Measurements from ENCODE around the gene ARHGEF38.

ARHGEF38 gene

GRCh38 chr4:105560421-105560848 is 8.0 kb downstream of the ARHGEF38 start:
- H3K27ac ChIP-seq (ENCODE audit: low read depth, low read length), result no peak overlapping the region
- H3K9ac ChIP-seq (ENCODE audit: low read depth, low read length), result no peak overlapping the region
- peaks cover 78% of the 10 kb centered on the region for H3K27me3 ChIP-seq (ENCODE audit: control insufficient read depth, insufficient read depth, low read length)

GRCh38 chr4:105563352-105563751 is 10.9 kb downstream of the ARHGEF38 start:
- H3K27me3 ChIP-seq (ENCODE audit: control insufficient read depth, insufficient read depth, low read length), result peaks cover 49% of the 10 kb centered on the region
- H3K9me3 ChIP-seq (ENCODE audit: control insufficient read depth, insufficient read depth, low read length), result no peaks in the 10 kb centered on the region
- H3K27ac ChIP-seq (ENCODE audit: low read depth, low read length), result no peak overlapping the region
- H3K4me1 ChIP-seq (ENCODE audit: control insufficient read depth, insufficient read depth, low read length), result 0 out of 2 replicates have a peak, but pooled peaks cover under 1% of the 10 kb centered on the region
- no peak overlapping the region for H3K4me3 ChIP-seq (ENCODE audit: low read depth, low read length)
- no peaks in the 10 kb centered on the region for H3K36me3 ChIP-seq (ENCODE audit: control insufficient read depth, insufficient read depth, low read length)
- H3K9ac ChIP-seq (ENCODE audit: low read depth, low read length), result no peak overlapping the region

More at GRCh38 chr4:105560421-105560848, 8.0 kb downstream of the ARHGEF38 start:
- Histone ChIP-seq H3K9me3 (ENCODE audit: control insufficient read depth, insufficient read depth, low read length) (no peaks in the 10 kb centered on the region), H3K4me3 (ENCODE audit: low read depth, low read length) (no peak overlapping the region), H3K36me3 (ENCODE audit: control insufficient read depth, insufficient read depth, low read length) (no peaks in the 10 kb centered on the region), H3K4me1 (ENCODE audit: control insufficient read depth, insufficient read depth, low read length) (peaks cover 26% of the 10 kb centered on the region)

GRCh38 chr4:105568584-105568983 is 16.2 kb downstream of the ARHGEF38 start:
- Histone ChIP-seq H3K4me3 (ENCODE audit: low read depth, low read length) (no peak overlapping the region), H3K4me1 (ENCODE audit: control insufficient read depth, insufficient read depth, low read length) (no peaks in the 10 kb centered on the region), H3K36me3 (ENCODE audit: control insufficient read depth, insufficient read depth, low read length) (no peaks in the 10 kb centered on the region), H3K27me3 (ENCODE audit: control insufficient read depth, insufficient read depth, low read length) (peaks cover 3% of the 10 kb centered on the region), H3K9ac (ENCODE audit: low read depth, low read length) (no peak overlapping the region), H3K9me3 (ENCODE audit: control insufficient read depth, insufficient read depth, low read length) (no peaks in the 10 kb centered on the region), H3K27ac (ENCODE audit: low read depth, low read length) (no peak overlapping the region)

- H3K4me1 ChIP-seq (ENCODE audit: control insufficient read depth, insufficient read depth, low read length), result no peaks in the 10 kb centered on the region
- H3K27me3 ChIP-seq (ENCODE audit: control insufficient read depth, insufficient read depth, low read length), result no peaks in the 10 kb centered on the region; the same call in 1 of the 2 replicates
- H3K9ac ChIP-seq (ENCODE audit: low read depth, low read length), result no peak overlapping the region
- no peak overlapping the region for H3K27ac ChIP-seq (ENCODE audit: low read depth, low read length)
- H3K36me3 ChIP-seq (ENCODE audit: control insufficient read depth, insufficient read depth, low read length), result no peaks in the 10 kb centered on the region
- H3K9me3 ChIP-seq (ENCODE audit: control insufficient read depth, insufficient read depth, low read length), result no peaks in the 10 kb centered on the region
- H3K4me3 ChIP-seq (ENCODE audit: low read depth, low read length), result no peak overlapping the region
Measured at GRCh38 chr4:105569057-105569865, 16.8 kb downstream of the ARHGEF38 start.

GRCh38 chr4:105569866-105570236 is 17.4 kb downstream of the ARHGEF38 start:
- H3K9ac ChIP-seq (ENCODE audit: low read depth, low read length), result no peak overlapping the region
- H3K36me3 ChIP-seq (ENCODE audit: control insufficient read depth, insufficient read depth, low read length), result no peaks in the 10 kb centered on the region
- no peak overlapping the region for H3K4me3 ChIP-seq (ENCODE audit: low read depth, low read length)
- no peak overlapping the region for H3K27ac ChIP-seq (ENCODE audit: low read depth, low read length)
- H3K9me3 ChIP-seq (ENCODE audit: control insufficient read depth, insufficient read depth, low read length), result no peaks in the 10 kb centered on the region
- H3K4me1 ChIP-seq (ENCODE audit: control insufficient read depth, insufficient read depth, low read length), result no peaks in the 10 kb centered on the region
- no peaks in the 10 kb centered on the region; the same call in 1 of the 2 replicates for H3K27me3 ChIP-seq (ENCODE audit: control insufficient read depth, insufficient read depth, low read length)

GRCh38 chr4:105572296-105572695 is 19.9 kb downstream of the ARHGEF38 start:
- Histone ChIP-seq H3K9me3 (ENCODE audit: control insufficient read depth, insufficient read depth, low read length) (no peaks in the 10 kb centered on the region), H3K9ac (ENCODE audit: low read depth, low read length) (no peak overlapping the region), H3K27ac (ENCODE audit: low read depth, low read length) (no peak overlapping the region), H3K4me1 (ENCODE audit: control insufficient read depth, insufficient read depth, low read length) (no peaks in the 10 kb centered on the region), H3K4me3 (ENCODE audit: low read depth, low read length) (no peak overlapping the region), H3K36me3 (ENCODE audit: control insufficient read depth, insufficient read depth, low read length) (no peaks in the 10 kb centered on the region), H3K27me3 (ENCODE audit: control insufficient read depth, insufficient read depth, low read length) (no peaks in the 10 kb centered on the region)

GRCh38 chr4:105586638-105587328 is 34.4 kb downstream of the ARHGEF38 start:
- H3K27me3 ChIP-seq (ENCODE audit: control insufficient read depth, insufficient read depth, low read length), result no peaks in the 10 kb centered on the region
- no peak overlapping the region for H3K9ac ChIP-seq (ENCODE audit: low read depth, low read length)
- 0 out of 2 replicates have a peak, but pooled peaks cover 2% of the 10 kb centered on the region for H3K4me1 ChIP-seq (ENCODE audit: control insufficient read depth, insufficient read depth, low read length)
- no peak overlapping the region for H3K27ac ChIP-seq (ENCODE audit: low read depth, low read length)
- H3K4me3 ChIP-seq (ENCODE audit: low read depth, low read length), result no peak overlapping the region
- no peaks in the 10 kb centered on the region for H3K9me3 ChIP-seq (ENCODE audit: control insufficient read depth, insufficient read depth, low read length)
- H3K36me3 ChIP-seq (ENCODE audit: control insufficient read depth, insufficient read depth, low read length), result no peaks in the 10 kb centered on the region

- Histone ChIP-seq H3K4me1 (ENCODE audit: control insufficient read depth, insufficient read depth, low read length) (0 out of 2 replicates have a peak, but pooled peaks cover 2% of the 10 kb centered on the region), H3K27ac (ENCODE audit: low read depth, low read length) (no peak overlapping the region), H3K4me3 (ENCODE audit: low read depth, low read length) (no peak overlapping the region)
Measured at GRCh38 chr4:105587841-105588240, 35.4 kb downstream of the ARHGEF38 start.

GRCh38 chr4:105588252-105588651 is 35.8 kb downstream of the ARHGEF38 start:
- Histone ChIP-seq H3K27ac (ENCODE audit: low read depth, low read length) (no peak overlapping the region), H3K27me3 (ENCODE audit: control insufficient read depth, insufficient read depth, low read length) (no peaks in the 10 kb centered on the region), H3K9me3 (ENCODE audit: control insufficient read depth, insufficient read depth, low read length) (no peaks in the 10 kb centered on the region), H3K9ac (ENCODE audit: low read depth, low read length) (no peak overlapping the region), H3K4me3 (ENCODE audit: low read depth, low read length) (no peak overlapping the region), H3K36me3 (ENCODE audit: control insufficient read depth, insufficient read depth, low read length) (no peaks in the 10 kb centered on the region), H3K4me1 (ENCODE audit: control insufficient read depth, insufficient read depth, low read length) (0 out of 2 replicates have a peak, but pooled peaks cover 2% of the 10 kb centered on the region)

More at GRCh38 chr4:105587841-105588240, 35.4 kb downstream of the ARHGEF38 start:
- H3K9ac ChIP-seq (ENCODE audit: low read depth, low read length), result no peak overlapping the region
- no peaks in the 10 kb centered on the region for H3K36me3 ChIP-seq (ENCODE audit: control insufficient read depth, insufficient read depth, low read length)
- no peaks in the 10 kb centered on the region for H3K27me3 ChIP-seq (ENCODE audit: control insufficient read depth, insufficient read depth, low read length)
- no peaks in the 10 kb centered on the region for H3K9me3 ChIP-seq (ENCODE audit: control insufficient read depth, insufficient read depth, low read length)

GRCh38 chr4:105591573-105591972 is 39.2 kb downstream of the ARHGEF38 start:
- H3K9ac ChIP-seq (ENCODE audit: low read depth, low read length), result no peak overlapping the region
- no peak overlapping the region for H3K27ac ChIP-seq (ENCODE audit: low read depth, low read length)
- H3K36me3 ChIP-seq (ENCODE audit: control insufficient read depth, insufficient read depth, low read length), result no peaks in the 10 kb centered on the region
- no peaks in the 10 kb centered on the region for H3K27me3 ChIP-seq (ENCODE audit: control insufficient read depth, insufficient read depth, low read length)
- H3K4me1 ChIP-seq (ENCODE audit: control insufficient read depth, insufficient read depth, low read length), result 0 out of 2 replicates have a peak, but pooled peaks cover 2% of the 10 kb centered on the region
- no peak overlapping the region for H3K4me3 ChIP-seq (ENCODE audit: low read depth, low read length)
- no peaks in the 10 kb centered on the region for H3K9me3 ChIP-seq (ENCODE audit: control insufficient read depth, insufficient read depth, low read length)
